Measurements from ENCODE around the gene PNPLA6.
A peak's percentile ranks its signal among the peaks of the same experiment; 100 is the strongest.

PNPLA6 gene

GRCh38 chr19:7515645-7516151 is 19.8 kb upstream of the PNPLA6 start, which contains the start of gene ZNF358:
Gene ZNF358, plus strand, starts transcription at chr19:7516103. Its CDS starts 3,140 bp downstream, at chr19:7519243.
- peak in 1 of 5 experiments; percentile 65 for DNase-seq

GRCh38 chr19:7516333-7516732 is 19.2 kb upstream of the PNPLA6 start:
- DNase-seq: no peak

GRCh38 chr19:7516878-7517277 is 18.6 kb upstream of the PNPLA6 start:
- DNase-seq: no peak

GRCh38 chr19:7519361-7520130 is 16.0 kb upstream of the PNPLA6 start:
- no peak for DNase-seq

GRCh38 chr19:7520131-7521051 is 15.1 kb upstream of the PNPLA6 start:
- DNase-seq: no peak

GRCh38 chr19:7521551-7522071 is 13.9 kb upstream of the PNPLA6 start:
- DNase-seq: no peak

- DNase-seq: peak; percentile 96 to 100 (median 99)
Measured at GRCh38 chr19:7522072-7522922, 13.2 kb upstream of the PNPLA6 start, which contains the start of gene MCOLN1. Gene MCOLN1, plus strand, starts transcription at chr19:7522624. Its CDS starts 127 bp downstream, at chr19:7522751.

DNA sequence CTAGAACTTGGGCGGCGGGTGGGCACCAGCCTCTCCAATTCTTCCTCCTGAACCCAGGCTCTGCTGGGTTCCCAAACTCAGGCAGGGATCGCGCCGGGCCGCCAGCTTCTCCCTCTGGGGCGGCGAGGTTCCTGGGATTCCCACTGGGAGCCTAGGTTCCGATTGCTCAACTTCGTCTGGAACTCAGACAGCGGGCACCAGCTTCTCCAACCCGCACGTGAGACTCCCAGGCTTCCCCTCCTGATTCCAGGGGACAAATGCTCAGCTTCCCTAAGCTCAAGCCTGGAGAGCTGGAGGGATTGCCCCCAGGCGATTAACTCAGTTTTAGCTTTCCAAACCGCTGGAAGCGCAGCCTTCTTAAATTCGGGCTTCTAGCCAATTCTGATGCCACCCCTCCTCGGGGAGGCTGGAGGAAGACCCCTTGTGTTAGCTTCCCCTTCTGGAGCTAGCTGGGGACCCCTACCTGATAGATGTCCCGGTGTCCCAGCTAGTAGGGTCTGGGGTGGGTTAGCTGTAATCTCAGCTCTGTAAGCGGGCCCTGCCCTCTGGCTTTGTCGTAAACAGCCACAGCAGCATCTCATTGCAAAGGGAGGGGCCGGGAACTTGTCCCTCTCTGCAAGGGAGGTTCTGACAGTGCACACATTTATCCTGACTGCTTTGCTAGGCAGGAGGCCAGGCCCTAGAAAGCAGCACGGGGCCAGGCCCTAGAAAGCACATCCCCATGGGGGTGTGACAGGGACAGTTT is 12.4 kb upstream of the PNPLA6 start:
- DNase-seq: no peak

GRCh38 chr19:7524523-7524922 is 11.0 kb upstream of the PNPLA6 start:
- DNase-seq: no peak

DNA sequence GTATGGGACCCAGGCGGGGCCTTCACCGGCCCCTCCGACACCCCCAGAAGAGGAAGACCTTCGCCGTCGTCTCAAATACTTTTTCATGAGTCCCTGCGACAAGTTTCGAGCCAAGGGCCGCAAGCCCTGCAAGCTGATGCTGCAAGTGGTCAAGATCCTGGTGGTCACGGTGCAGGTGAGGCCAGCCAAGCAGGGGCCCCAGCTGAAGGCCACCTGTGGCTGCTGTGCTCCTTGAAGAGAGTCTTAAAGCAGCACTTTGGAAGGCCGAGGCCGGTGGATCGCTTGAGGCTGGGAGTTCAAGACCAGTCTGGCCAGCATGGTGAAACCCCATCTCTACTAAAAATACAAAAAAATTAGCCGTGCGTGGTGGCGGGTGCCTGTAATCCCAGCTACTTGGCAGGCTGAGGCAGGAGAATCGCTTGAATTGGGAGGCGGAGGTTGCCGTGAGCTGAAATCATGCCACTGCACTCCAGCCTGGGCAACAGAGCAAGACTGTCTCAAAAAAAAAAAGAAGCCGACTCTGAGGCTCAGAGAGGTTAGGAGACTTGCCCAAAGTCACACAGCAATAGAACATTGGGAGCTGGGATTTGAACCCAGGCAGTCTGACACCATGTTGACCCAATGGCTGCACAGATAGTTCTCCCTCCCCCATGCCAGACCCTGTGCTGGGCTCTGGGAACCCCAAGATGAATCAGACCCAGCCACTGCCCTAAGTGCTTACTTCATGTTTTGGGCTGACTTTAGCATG is 10.4 kb upstream of the PNPLA6 start:
- DNase-seq: no peak

GRCh38 chr19:7526059-7526929 is 9.2 kb upstream of the PNPLA6 start:
- no peak for DNase-seq

DNA sequence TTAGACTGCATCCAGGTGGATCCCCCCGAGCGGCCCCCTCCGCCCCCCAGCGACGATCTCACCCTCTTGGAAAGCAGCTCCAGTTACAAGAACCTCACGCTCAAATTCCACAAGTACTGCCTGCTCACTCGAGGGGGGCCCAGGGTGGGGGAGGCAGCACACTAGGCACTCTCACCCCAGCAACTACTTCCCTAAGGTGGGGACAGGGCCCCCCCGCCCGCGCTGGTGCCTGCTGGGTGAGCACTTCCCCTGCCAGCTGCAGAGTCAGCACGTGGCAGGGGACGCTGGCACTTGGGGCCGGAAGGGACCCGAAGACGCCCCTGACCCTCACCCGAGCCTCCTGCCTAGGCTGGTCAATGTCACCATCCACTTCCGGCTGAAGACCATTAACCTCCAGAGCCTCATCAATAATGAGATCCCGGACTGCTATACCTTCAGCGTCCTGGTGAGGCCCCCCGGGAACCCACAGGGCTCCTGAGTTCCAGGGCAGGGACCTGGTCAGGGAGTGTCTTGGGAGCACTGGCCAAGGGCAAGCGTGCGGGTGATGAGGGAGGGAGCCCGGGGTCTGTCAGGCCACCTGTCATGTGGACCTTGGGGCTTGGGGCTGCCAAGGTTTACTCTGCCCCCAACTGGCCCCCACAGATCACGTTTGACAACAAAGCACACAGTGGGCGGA is 7.9 kb upstream of the PNPLA6 start:
- DNase-seq: no peak

- DNase-seq: no peak
Measured at GRCh38 chr19:7528192-7528519, 7.4 kb upstream of the PNPLA6 start.

GRCh38 chr19:7528522-7529245 is 6.8 kb upstream of the PNPLA6 start:
- no peak for DNase-seq

GRCh38 chr19:7529246-7529600 is 6.3 kb upstream of the PNPLA6 start:
- no peak for DNase-seq

DNA sequence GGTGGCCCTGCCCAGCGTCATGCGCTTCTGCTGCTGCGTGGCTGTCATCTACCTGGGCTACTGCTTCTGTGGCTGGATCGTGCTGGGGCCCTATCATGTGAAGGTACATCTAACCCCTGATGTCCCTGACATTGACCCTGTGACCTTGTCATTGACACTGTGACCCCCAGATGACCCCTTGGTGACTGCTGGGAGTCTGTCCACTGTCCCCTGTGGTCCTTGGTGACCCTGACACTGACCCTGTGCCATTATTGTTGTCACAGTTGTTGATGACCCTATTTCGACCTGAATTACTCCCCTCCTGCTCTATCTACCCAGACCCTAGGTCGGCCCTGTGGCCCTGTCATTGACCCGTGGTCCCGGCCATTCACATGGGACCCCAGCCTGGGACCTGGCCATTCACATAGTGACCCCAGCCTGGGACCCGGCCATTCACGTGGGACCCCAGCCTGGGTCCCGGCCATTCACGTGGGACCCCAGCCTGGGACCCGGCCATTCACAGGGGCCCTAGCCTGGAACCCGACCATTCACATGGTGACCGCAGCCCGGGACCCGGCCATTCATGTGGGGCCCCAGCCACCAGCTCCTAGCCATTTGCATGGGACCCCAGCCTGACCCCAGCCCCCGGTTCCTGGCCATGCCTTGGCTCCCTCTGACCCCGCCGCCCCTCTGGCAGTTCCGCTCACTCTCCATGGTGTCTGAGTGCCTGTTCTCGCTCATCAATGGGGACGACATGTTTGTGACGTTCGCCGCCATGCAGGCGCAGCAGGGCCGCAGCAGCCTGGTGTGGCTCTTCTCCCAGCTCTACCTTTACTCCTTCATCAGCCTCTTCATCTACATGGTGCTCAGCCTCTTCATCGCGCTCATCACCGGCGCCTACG is 5.7 kb upstream of the PNPLA6 start:
- no peak for DNase-seq

DNA sequence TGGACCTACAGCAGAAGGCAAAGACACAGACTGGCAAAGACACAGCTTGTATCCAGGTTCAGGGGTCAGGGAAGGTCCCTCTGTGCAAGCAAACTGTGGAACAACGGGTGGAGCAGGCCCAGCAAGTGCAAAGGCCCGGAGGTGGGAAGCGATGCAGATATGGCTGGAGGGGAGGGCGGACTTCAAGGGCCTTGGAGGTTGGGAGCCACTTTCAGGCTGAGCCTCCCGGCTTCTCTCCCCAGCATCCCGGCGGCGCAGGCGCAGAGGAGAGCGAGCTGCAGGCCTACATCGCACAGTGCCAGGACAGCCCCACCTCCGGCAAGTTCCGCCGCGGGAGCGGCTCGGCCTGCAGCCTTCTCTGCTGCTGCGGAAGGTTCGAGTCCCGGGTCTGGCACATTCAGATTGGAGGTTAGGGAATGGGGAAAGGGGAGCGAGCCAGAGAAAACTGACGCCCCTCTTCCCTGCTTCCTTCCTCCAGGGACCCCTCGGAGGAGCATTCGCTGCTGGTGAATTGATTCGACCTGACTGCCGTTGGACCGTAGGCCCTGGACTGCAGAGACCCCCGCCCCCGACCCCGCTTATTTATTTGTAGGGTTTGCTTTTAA is 2.1 kb upstream of the PNPLA6 start:
- no peak for DNase-seq
